ENCODE measurements around the gene EDEM1. TPM values are rescaled to one million over a fixed set of nuclear protein-coding genes. Genes with fewer than 3 reads are reported as not detected.
"Not testable (repeated sequence)": the region's sequence is repeated elsewhere in the genome, so short reads cannot be mapped to it uniquely, and the experiment has no call there.

Gene EDEM1
- polyA plus RNA-seq, 1 donor from 2014 or later, result 13.6 TPM

DNA sequence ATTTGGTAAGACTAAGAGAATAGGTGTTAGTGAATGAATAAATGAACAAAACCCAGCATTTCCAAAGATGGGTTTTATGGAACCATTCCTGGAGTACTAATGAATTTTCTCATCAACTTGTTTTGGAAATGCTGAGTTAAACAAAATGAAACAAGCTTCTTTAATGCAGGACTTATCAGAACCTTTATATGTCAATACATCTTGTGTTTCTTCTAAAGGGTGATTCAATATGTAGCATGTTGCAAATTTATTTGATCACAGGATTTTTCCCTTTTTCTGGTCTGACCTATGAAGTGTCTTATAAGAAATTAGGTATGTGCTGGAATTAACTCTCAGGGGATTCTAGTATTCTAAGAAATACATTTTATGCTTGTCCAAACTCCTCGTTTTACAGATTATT lies 53.2 kb downstream of the EDEM1 start:
- TF ChIP-seq POLR2AphosphoS5 (IDR thresholded peaks at IDR 0.05) (no peak), TAF1 (IDR thresholded peaks at IDR 0.05; ENCODE audit: low read depth) (no peak), REST (IDR thresholded peaks at IDR 0.05; ENCODE audit: borderline replicate concordance) (no peak), MXI1 (conservative IDR thresholded peaks at IDR 0.05; ENCODE audit: poor library complexity, severe bottlenecking) (no peak), EP300 (conservative IDR thresholded peaks at IDR 0.05; ENCODE audit: poor library complexity, severe bottlenecking) (no peak), EZH2 (IDR thresholded peaks at IDR 0.05; ENCODE audit: borderline replicate concordance, insufficient read depth, low read length, poor library complexity, severe bottlenecking) (no peak), SMC3 (conservative IDR thresholded peaks at IDR 0.05; ENCODE audit: poor library complexity) (no peak), RAD21 (conservative IDR thresholded peaks at IDR 0.05) (no peak)
- TF ChIP-seq, protein P1, sequence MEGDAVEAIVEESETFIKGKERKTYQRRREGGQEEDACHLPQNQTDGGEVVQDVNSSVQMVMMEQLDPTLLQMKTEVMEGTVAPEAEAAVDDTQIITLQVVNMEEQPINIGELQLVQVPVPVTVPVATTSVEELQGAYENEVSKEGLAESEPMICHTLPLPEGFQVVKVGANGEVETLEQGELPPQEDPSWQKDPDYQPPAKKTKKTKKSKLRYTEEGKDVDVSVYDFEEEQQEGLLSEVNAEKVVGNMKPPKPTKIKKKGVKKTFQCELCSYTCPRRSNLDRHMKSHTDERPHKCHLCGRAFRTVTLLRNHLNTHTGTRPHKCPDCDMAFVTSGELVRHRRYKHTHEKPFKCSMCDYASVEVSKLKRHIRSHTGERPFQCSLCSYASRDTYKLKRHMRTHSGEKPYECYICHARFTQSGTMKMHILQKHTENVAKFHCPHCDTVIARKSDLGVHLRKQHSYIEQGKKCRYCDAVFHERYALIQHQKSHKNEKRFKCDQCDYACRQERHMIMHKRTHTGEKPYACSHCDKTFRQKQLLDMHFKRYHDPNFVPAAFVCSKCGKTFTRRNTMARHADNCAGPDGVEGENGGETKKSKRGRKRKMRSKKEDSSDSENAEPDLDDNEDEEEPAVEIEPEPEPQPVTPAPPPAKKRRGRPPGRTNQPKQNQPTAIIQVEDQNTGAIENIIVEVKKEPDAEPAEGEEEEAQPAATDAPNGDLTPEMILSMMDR (IDR thresholded peaks at IDR 0.05; ENCODE audit: poor library complexity, severe bottlenecking), result no peak
- H3K4me2 ChIP-seq (ENCODE audit: low read length), result no peak overlapping the region
- H3K4me3 ChIP-seq (ENCODE audit: low read length), result no peak overlapping the region
- H3K79me2 ChIP-seq (replicated peaks; ENCODE audit: insufficient read depth, low read length), result no peaks in the 10 kb centered on the region
- no peaks in the 10 kb centered on the region for H3K36me3 ChIP-seq (ENCODE audit: insufficient read depth, low read length)
- H3K9ac ChIP-seq (ENCODE audit: low read length), result no peak overlapping the region
- no peaks in the 10 kb centered on the region for H3K9me3 ChIP-seq (ENCODE audit: low read length)
- H3K27ac ChIP-seq (ENCODE audit: low read length), result no peak overlapping the region
- H2AFZ ChIP-seq (ENCODE audit: low read depth, low read length), result no peak overlapping the region
- H3F3A ChIP-seq (ENCODE audit: insufficient read depth, low read length, poor library complexity, severe bottlenecking), result no peaks in the 10 kb centered on the region
- H4K20me1 ChIP-seq (ENCODE audit: insufficient read depth), result no peaks in the 10 kb centered on the region
- H3K9me2 ChIP-seq (ENCODE audit: insufficient read depth, low read length), result no peaks in the 10 kb centered on the region
- H3K27me3 ChIP-seq (ENCODE audit: insufficient read depth, low read depth, low read length), result no peaks in the 10 kb centered on the region

- H3K27ac ChIP-seq (ENCODE audit: low read length); H3K9ac ChIP-seq (ENCODE audit: low read length); H3K4me3 ChIP-seq (ENCODE audit: low read length); H3K9me2 ChIP-seq (ENCODE audit: insufficient read depth, low read length); H3K27me3 ChIP-seq (ENCODE audit: insufficient read depth, low read depth, low read length); H3K9me3 ChIP-seq (ENCODE audit: low read length); H3K36me3 ChIP-seq (ENCODE audit: insufficient read depth, low read length); H3F3A ChIP-seq (ENCODE audit: insufficient read depth, low read length, poor library complexity, severe bottlenecking); H2AFZ ChIP-seq (ENCODE audit: low read depth, low read length); H3K79me2 ChIP-seq (replicated peaks; ENCODE audit: insufficient read depth, low read length); H4K20me1 ChIP-seq (ENCODE audit: insufficient read depth); H3K4me2 ChIP-seq (ENCODE audit: low read length): not testable (repeated sequence)
These were observed 55.3 kb downstream of the EDEM1 start for GRCh38 chr3:5242785-5243184.

GRCh38 chr3:5245927-5246326 lies 58.4 kb downstream of the EDEM1 start:
- TF ChIP-seq RAD21 (conservative IDR thresholded peaks at IDR 0.05) (no peak), EZH2 (IDR thresholded peaks at IDR 0.05; ENCODE audit: borderline replicate concordance, insufficient read depth, low read length, poor library complexity, severe bottlenecking) (no peak), REST (IDR thresholded peaks at IDR 0.05; ENCODE audit: borderline replicate concordance) (no peak), POLR2AphosphoS5 (IDR thresholded peaks at IDR 0.05) (no peak), SMC3 (conservative IDR thresholded peaks at IDR 0.05; ENCODE audit: poor library complexity) (no peak), EP300 (conservative IDR thresholded peaks at IDR 0.05; ENCODE audit: poor library complexity, severe bottlenecking) (no peak), MXI1 (conservative IDR thresholded peaks at IDR 0.05; ENCODE audit: poor library complexity, severe bottlenecking) (no peak), TAF1 (IDR thresholded peaks at IDR 0.05; ENCODE audit: low read depth) (no peak)
- TF ChIP-seq, protein P1 (IDR thresholded peaks at IDR 0.05; ENCODE audit: poor library complexity, severe bottlenecking), result no peak
- Histone ChIP-seq H3K27ac (ENCODE audit: low read length) (no peak overlapping the region), H3F3A (ENCODE audit: insufficient read depth, low read length, poor library complexity, severe bottlenecking) (no peaks in the 10 kb centered on the region), H3K79me2 (replicated peaks; ENCODE audit: insufficient read depth, low read length) (no peaks in the 10 kb centered on the region), H3K9me3 (ENCODE audit: low read length) (no peaks in the 10 kb centered on the region), H3K4me2 (ENCODE audit: low read length) (no peak overlapping the region), H3K9me2 (ENCODE audit: insufficient read depth, low read length) (no peaks in the 10 kb centered on the region), H2AFZ (ENCODE audit: low read depth, low read length) (no peak overlapping the region), H3K9ac (ENCODE audit: low read length) (no peak overlapping the region), H3K36me3 (ENCODE audit: insufficient read depth, low read length) (no peaks in the 10 kb centered on the region), H3K27me3 (ENCODE audit: insufficient read depth, low read depth, low read length) (no peaks in the 10 kb centered on the region), H4K20me1 (ENCODE audit: insufficient read depth) (no peaks in the 10 kb centered on the region), H3K4me3 (ENCODE audit: low read length) (no peak overlapping the region)
